Measurements from ENCODE around the gene TMEM8B. TPM values are rescaled to one million over a fixed set of nuclear protein-coding genes. Genes with fewer than 3 reads are reported as not detected.

The TMEM8B gene
- polyA plus RNA-seq, 1 donor from 2014 or later, result 12.7 TPM

DNA sequence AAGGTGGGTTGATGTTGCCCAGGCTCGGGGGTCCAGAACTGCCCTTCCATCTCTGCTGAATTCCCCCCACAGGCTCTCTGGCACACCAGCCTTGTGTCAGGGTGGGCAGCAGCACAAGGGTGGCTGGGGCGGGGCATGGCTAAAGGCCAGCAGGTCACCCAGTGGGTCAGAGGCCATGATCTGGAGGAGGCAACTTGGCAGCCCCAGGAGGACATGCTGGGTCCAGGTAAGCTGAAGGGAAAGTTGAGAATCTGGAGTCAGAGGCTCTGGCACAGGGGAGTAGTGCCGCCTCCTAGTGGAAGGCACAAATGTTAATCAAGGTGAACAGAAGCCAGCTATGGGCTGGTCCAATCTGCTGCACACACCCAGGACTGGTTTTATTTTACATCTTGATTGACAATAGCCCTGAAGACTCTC is 6.2 kb downstream of the TMEM8B start (continued):
- no peak for TF ChIP-seq REST (IDR thresholded peaks at IDR 0.05; ENCODE audit: borderline replicate concordance)
- TF ChIP-seq SMC3 (conservative IDR thresholded peaks at IDR 0.05; ENCODE audit: poor library complexity), result no peak

DNA sequence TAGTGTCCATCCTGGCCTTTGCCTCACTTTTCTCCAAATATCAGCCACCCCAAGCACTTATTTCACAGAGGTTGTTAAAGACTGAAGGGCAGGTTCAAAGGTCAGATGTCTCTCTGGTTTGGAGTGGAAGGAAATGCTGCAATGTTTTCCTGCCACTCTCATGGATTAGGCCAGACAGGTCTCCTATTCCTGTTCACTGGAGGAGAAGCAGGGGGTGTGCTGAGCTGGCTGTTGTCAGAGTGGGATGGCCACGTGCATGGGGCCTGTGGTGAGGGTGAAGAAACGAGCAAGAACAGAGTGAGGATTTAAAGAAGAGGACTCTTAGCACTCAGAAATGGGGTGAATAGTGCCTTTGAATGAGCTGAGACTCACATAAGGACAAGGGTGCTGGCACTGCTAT is 6.7 kb downstream of the TMEM8B start:
- Histone ChIP-seq H3K9me2 (ENCODE audit: insufficient read depth, low read length) (no peaks in the 10 kb centered on the region), H3K4me2 (ENCODE audit: low read length) (no peak overlapping the region), H2AFZ (ENCODE audit: low read depth, low read length) (no peak overlapping the region), H3K9ac (ENCODE audit: low read length) (no peak overlapping the region), H3K9me3 (ENCODE audit: low read length) (no peaks in the 10 kb centered on the region), H3K27me3 (ENCODE audit: insufficient read depth, low read depth, low read length) (no peaks in the 10 kb centered on the region), H3K79me2 (replicated peaks; ENCODE audit: insufficient read depth, low read length) (peaks cover under 1% of the 10 kb centered on the region), H4K20me1 (ENCODE audit: insufficient read depth) (no peaks in the 10 kb centered on the region), H3K36me3 (ENCODE audit: insufficient read depth, low read length) (peaks cover 4% of the 10 kb centered on the region), H3F3A (ENCODE audit: insufficient read depth, low read length, poor library complexity, severe bottlenecking) (no peaks in the 10 kb centered on the region), H3K4me3 (ENCODE audit: low read length) (no peak overlapping the region), H3K27ac (ENCODE audit: low read length) (no peak overlapping the region)
- TF ChIP-seq REST (IDR thresholded peaks at IDR 0.05; ENCODE audit: borderline replicate concordance) (no peak), EZH2 (IDR thresholded peaks at IDR 0.05; ENCODE audit: borderline replicate concordance, insufficient read depth, low read length, poor library complexity, severe bottlenecking) (no peak), RAD21 (conservative IDR thresholded peaks at IDR 0.05) (no peak), POLR2AphosphoS5 (IDR thresholded peaks at IDR 0.05) (no peak), EP300 (conservative IDR thresholded peaks at IDR 0.05; ENCODE audit: poor library complexity, severe bottlenecking) (no peak), MXI1 (conservative IDR thresholded peaks at IDR 0.05; ENCODE audit: poor library complexity, severe bottlenecking) (no peak), SMC3 (conservative IDR thresholded peaks at IDR 0.05; ENCODE audit: poor library complexity) (no peak), TAF1 (IDR thresholded peaks at IDR 0.05; ENCODE audit: low read depth) (no peak)
- TF ChIP-seq, protein P1, sequence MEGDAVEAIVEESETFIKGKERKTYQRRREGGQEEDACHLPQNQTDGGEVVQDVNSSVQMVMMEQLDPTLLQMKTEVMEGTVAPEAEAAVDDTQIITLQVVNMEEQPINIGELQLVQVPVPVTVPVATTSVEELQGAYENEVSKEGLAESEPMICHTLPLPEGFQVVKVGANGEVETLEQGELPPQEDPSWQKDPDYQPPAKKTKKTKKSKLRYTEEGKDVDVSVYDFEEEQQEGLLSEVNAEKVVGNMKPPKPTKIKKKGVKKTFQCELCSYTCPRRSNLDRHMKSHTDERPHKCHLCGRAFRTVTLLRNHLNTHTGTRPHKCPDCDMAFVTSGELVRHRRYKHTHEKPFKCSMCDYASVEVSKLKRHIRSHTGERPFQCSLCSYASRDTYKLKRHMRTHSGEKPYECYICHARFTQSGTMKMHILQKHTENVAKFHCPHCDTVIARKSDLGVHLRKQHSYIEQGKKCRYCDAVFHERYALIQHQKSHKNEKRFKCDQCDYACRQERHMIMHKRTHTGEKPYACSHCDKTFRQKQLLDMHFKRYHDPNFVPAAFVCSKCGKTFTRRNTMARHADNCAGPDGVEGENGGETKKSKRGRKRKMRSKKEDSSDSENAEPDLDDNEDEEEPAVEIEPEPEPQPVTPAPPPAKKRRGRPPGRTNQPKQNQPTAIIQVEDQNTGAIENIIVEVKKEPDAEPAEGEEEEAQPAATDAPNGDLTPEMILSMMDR (IDR thresholded peaks at IDR 0.05; ENCODE audit: poor library complexity, severe bottlenecking), result no peak
